SU-DHL-6 (cell line): Measurements from ENCODE around the gene INO80C.

Experiments used
- CTCF ChIP-seq: fragments of 200-600 bp; sonication (generic); IDR thresholded peaks from one replicate; pipeline ENCODE4 v1.5.1; 2017; ENCODE audit warnings: antibody characterized with exemption, mild to moderate bottlenecking, low read length, moderate library complexity; ENCODE audit not compliant: insufficient read depth, poor library complexity, severe bottlenecking
- EZH2phosphoT487 ChIP-seq: fragments of 200-600 bp; sonication (generic), shearing (Covaris generic); conservative IDR thresholded peaks from 2 replicates; pipeline ENCODE4 v1.6.1; 2018; ENCODE audit warnings: mild to moderate bottlenecking, antibody characterized with exemption, low read length, moderate library complexity, mixed read lengths

GRCh38 chr18:35430721-35431373 is 66.9 kb downstream of the INO80C start:
- TF ChIP-seq CTCF (no peak), EZH2phosphoT487 (no peak)
